Measurements from ENCODE around the gene RASSF1.
"Not testable (repeated sequence)": the region's sequence is repeated elsewhere in the genome, so short reads cannot be mapped to it uniquely, and the experiment has no call there.

RASSF1 gene

GRCh38 chr3:50322386-50323091, 18.1 kb downstream of the RASSF1 start, which contains the start of gene HYAL2:
HYAL2 (minus strand) TSS chr3:50322745; CDS start chr3:50320489, 2,256 bp downstream.
- no peak for DNase-seq

- no peak for DNase-seq
Measured at GRCh38 chr3:50322115-50322385, 18.6 kb downstream of the RASSF1 start.

GRCh38 chr3:50321336-50322114, 19.1 kb downstream of the RASSF1 start:
- peak; percentile 64 to 74 (median 72) for DNase-seq

GRCh38 chr3:50320853-50321335, 19.7 kb downstream of the RASSF1 start:
- DNase-seq: peak in 3 of 4 experiments; percentile 56 to 60 (median 59)

GRCh38 chr3:50319894-50320625, 20.6 kb downstream of the RASSF1 start:
- DNase-seq: no peak

GRCh38 chr3:50319181-50319893, 21.3 kb downstream of the RASSF1 start:
- DNase-seq: no peak

- no peak for DNase-seq
Measured at GRCh38 chr3:50318615-50319014, 22.0 kb downstream of the RASSF1 start.

GRCh38 chr3:50318163-50318562, 22.5 kb downstream of the RASSF1 start:
- no peak for DNase-seq

- no peak for DNase-seq
Measured at GRCh38 chr3:50317300-50317699, 23.3 kb downstream of the RASSF1 start.

- peak in 3 of 4 experiments; percentile 18 to 45 (median 30) for DNase-seq
Measured at GRCh38 chr3:50316657-50317242, 23.9 kb downstream of the RASSF1 start.

- no peak for DNase-seq
Measured at GRCh38 chr3:50314816-50315215, 25.8 kb downstream of the RASSF1 start.

- no peak for DNase-seq
Measured at GRCh38 chr3:50314342-50314741, 26.3 kb downstream of the RASSF1 start.

GRCh38 chr3:50312041-50312440, 28.6 kb downstream of the RASSF1 start:
- DNase-seq: not testable (repeated sequence)

- no peak for DNase-seq
Measured at GRCh38 chr3:50304601-50305000, 36.0 kb downstream of the RASSF1 start.

- DNase-seq: no peak
Measured at GRCh38 chr3:50303013-50303815, 37.4 kb downstream of the RASSF1 start, which contains the start of gene HYAL1. HYAL1 (minus strand) TSS chr3:50303574; CDS start chr3:50302956, 618 bp downstream.

GRCh38 chr3:50302095-50303012, 38.3 kb downstream of the RASSF1 start:
- DNase-seq: no peak

GRCh38 chr3:50300681-50301254, 39.9 kb downstream of the RASSF1 start:
- no peak for DNase-seq

GRCh38 chr3:50299929-50300680, 40.5 kb downstream of the RASSF1 start:
- DNase-seq: no peak

GRCh38 chr3:50299638-50299928, 41.1 kb downstream of the RASSF1 start:
- no peak for DNase-seq

Data from activated CD4-positive, CD25-positive, alpha-beta regulatory T cell (primary cell).